B cell (primary cell): Measurements from ENCODE around the gene MATR3. TPM values are rescaled to one million over a fixed set of nuclear protein-coding genes. Genes with fewer than 3 reads are reported as not detected.
"Not testable (repeated sequence)": the region's sequence is repeated elsewhere in the genome, so short reads cannot be mapped to it uniquely, and the experiment has no call there.

Source experiments
- ATAC-seq: fragments of 200-7000 bp; cut with Tn5 transposase; one replicate; pipeline ENCODE4 v1.10.0; 2021; ENCODE audit warnings: low read depth, mild to moderate bottlenecking, moderate number of reproducible peaks, moderate library complexity
- CTCF ChIA-PET: fragments of 350-600 bp; sonication (Branson Sonifier 250); formaldehyde crosslinking; loops from one replicate; lab custom pipeline; 2021; ENCODE audit warnings: antibody characterized with exemption, inconsistent platforms; lab: Charles Lee
- POLR2A ChIA-PET: fragments of 350-600 bp; sonication (Branson Sonifier 250); formaldehyde crosslinking; loops from one replicate; lab custom pipeline; 2021; ENCODE audit warnings: antibody characterized with exemption; lab: Charles Lee
- DNase-seq: peaks from one replicate; pipeline ENCODE4 v3.0.0; 2013
- H2AFZ ChIP-seq: 2 replicates; pipeline ENCODE4 v1.6.1; 2012; ENCODE audit warnings: mild to moderate bottlenecking, low read depth, low read length; ENCODE audit not compliant: insufficient read depth, poor library complexity, severe bottlenecking
- H3K27ac ChIP-seq, 2 donors: 1 replicate in 1 of 2; 2 replicates in 1 of 2; pipeline ENCODE4 v1.5.1; 2012 to 2013; ENCODE audit warnings: low read length in 2 of 2, mild to moderate bottlenecking in 2 of 2, moderate library complexity in 1 of 2
- H3K27me3 ChIP-seq, 4 experiments: fragments of 200-600 bp in 1 of 4; sonication (generic) in 1 of 4; replicated peaks in 1 of 4; 1 replicate in 2 of 4; 2 replicates in 2 of 4; pipeline versions ENCODE4 v1.6.1 to v1.7.0; 2013 to 2016; ENCODE audit warnings: low read length in 3 of 4, mild to moderate bottlenecking in 2 of 4, mixed read lengths in 1 of 4, moderate library complexity in 1 of 4; ENCODE audit not compliant: insufficient read depth in 4 of 4, control insufficient read depth in 3 of 4; ENCODE audit errors: control extremely low read depth in 1 of 4
- H3K36me3 ChIP-seq, 2 experiments: replicated peaks in 1 of 2; 1 replicate in 1 of 2; 2 replicates in 1 of 2; pipeline versions ENCODE4 v1.6.1 to v1.7.1; 2013; ENCODE audit warnings: low read length in 1 of 2; ENCODE audit not compliant: insufficient read depth in 2 of 2, control insufficient read depth in 1 of 2; ENCODE audit errors: control extremely low read depth in 1 of 2, extremely low read depth in 1 of 2
- H3K4me1 ChIP-seq, 2 donors: fragments of 200-600 bp in 1 of 2; sonication (generic) in 1 of 2; 1 replicate in 1 of 2; 2 replicates in 1 of 2; pipeline versions ENCODE4 v1.5.1 to v1.6.1; 2013 to 2017; ENCODE audit warnings: low read length in 2 of 2; ENCODE audit not compliant: control insufficient read depth in 2 of 2, insufficient read depth in 2 of 2
- H3K4me2 ChIP-seq: replicated peaks from 2 replicates; pipeline ENCODE3; 2012; ENCODE audit warnings: mild to moderate bottlenecking, low read depth, low read length; ENCODE audit not compliant: poor library complexity, severe bottlenecking
- H3K4me3 ChIP-seq, 5 experiments: fragments of 200-600 bp in 1 of 5; sonication (generic) in 1 of 5; 1 replicate in 3 of 5; 2 replicates in 2 of 5; pipeline versions ENCODE4 v1.5.1 to v1.7.0; 2011 to 2016; ENCODE audit warnings: low read length in 4 of 5, mild to moderate bottlenecking in 4 of 5, low read depth in 2 of 5, control low read depth in 1 of 5, moderate library complexity in 1 of 5; ENCODE audit not compliant: insufficient read depth in 1 of 5; ENCODE audit errors: control extremely low read depth in 1 of 5, extremely low read depth in 1 of 5
- H3K79me2 ChIP-seq: fragments of 200-600 bp; sonication (generic); one replicate; pipeline ENCODE4 v1.6.0; 2016; ENCODE audit warnings: low read length; ENCODE audit not compliant: control insufficient read depth, insufficient read depth
- H3K9ac ChIP-seq: fragments of 200-600 bp; sonication (generic); 2 replicates; pipeline ENCODE4 v1.6.1; 2017; ENCODE audit warnings: mild to moderate bottlenecking, low read length, moderate library complexity
- H3K9me3 ChIP-seq, 3 donors: one replicate each; pipeline versions ENCODE4 v1.6.1 to v1.7.1; 2013; ENCODE audit warnings: low read length in 2 of 3; ENCODE audit not compliant: control insufficient read depth in 2 of 3, insufficient read depth in 1 of 3; ENCODE audit errors: control extremely low read depth in 1 of 3
- H4K20me1 ChIP-seq: 2 replicates; pipeline ENCODE4 v1.6.0; 2012; ENCODE audit warnings: mild to moderate bottlenecking, low read length; ENCODE audit not compliant: insufficient read depth, control insufficient read depth, poor library complexity, severe bottlenecking
- H3K27ac Mint-ChIP-seq: one replicate; pipeline ENCODE4 v1.8.0; 2021; ENCODE audit warnings: mixed read lengths
- H3K27me3 Mint-ChIP-seq: one replicate; pipeline ENCODE4 v1.8.0; 2021; ENCODE audit warnings: mixed read lengths
- H3K4me1 Mint-ChIP-seq: one replicate; pipeline ENCODE4 v1.8.0; 2021; ENCODE audit warnings: mixed read lengths
- H3K4me3 Mint-ChIP-seq: one replicate; pipeline ENCODE4 v1.8.0; 2021; ENCODE audit warnings: mixed read lengths
- H3K9me3 Mint-ChIP-seq: one replicate; pipeline ENCODE4 v1.8.0; 2022; ENCODE audit warnings: mixed read lengths; ENCODE audit not compliant: insufficient read depth
- CTCF ChIP-seq: fragments of 200-600 bp; IDR thresholded peaks from one replicate; pipeline ENCODE4 v1.8.0; 2022; ENCODE audit warnings: antibody characterized with exemption, mild to moderate bottlenecking
- EZH2 ChIP-seq: IDR thresholded peaks from 2 replicates; pipeline ENCODE4 v1.6.1; 2012; ENCODE audit warnings: borderline replicate concordance, low read depth, mild to moderate bottlenecking, moderate library complexity, low read length; ENCODE audit not compliant: insufficient read depth, poor library complexity, severe bottlenecking
- WGBS: methylation state at CpG from one replicate; pipeline ENCODE4 v1.1.5; 2013; ENCODE audit warnings: missing lambda C conversion rate; ENCODE audit not compliant: insufficient coverage; 5-methylcytosine and 5-hydroxymethylcytosine counted together
- intact Hi-C: fragments of 100-400 bp; cut with micrococcal nuclease; formaldehyde crosslinking; loops from one replicate; pipeline ENCODE4 v1.10.0; 2022
- polyA plus RNA-seq: library from polyadenylated mRNA; depleted of rRNA; stranded (reverse); fragments of >200 nt; gene quantifications from 2 replicates; pipeline ENCODE4 v1.2.3, GENCODE V29; 2012
- total RNA-seq, 2 donors: library from RNA; stranded (reverse); fragments of 120-200 nt in 1 of 2; gene quantifications; 1 replicate in 1 of 2; 2 replicates in 1 of 2; pipeline versions ENCODE4 v1.2.3 to v1.2.4, GENCODE V29; 2013 to 2022

Gene MATR3
- total and polyA plus RNA-seq, 2 donors (not counting 1 experiment from before 2014, with no cell fraction given), result 76.7 to 243 TPM

DNA sequence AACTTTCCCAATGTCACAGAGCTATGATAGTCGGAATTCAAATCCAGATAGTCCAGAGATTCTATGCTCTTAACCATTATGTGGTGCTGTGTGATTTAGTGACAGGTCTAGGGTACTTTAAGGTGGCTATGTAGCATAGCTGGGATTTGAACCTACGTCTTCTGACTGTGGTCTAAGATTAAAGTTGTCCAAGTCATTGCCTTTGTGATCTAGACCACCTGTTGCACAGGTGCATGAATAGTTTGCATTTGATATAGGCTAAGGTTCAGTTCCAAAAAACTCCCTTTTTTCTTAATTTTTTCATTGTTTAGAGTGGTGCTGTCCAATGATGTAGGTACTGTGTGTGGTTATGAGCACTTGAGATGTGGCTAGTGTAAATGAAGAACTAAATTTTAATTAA, 50.6 kb downstream of the MATR3 start:
- no peak for ATAC-seq
- no peaks in the 10 kb centered on the region for H3K27me3 Mint-ChIP-seq
- intact Hi-C loops, result loop anchor here (10.0 kb wide), 1 partner anchor 171 kb away; no protein-coding TSS in a partner anchor
- Histone ChIP-seq H3K4me2 (peak overlapping the region; percentile 79), H3K9ac (no peak overlapping the region), H3K9me3 (no peaks in the 10 kb centered on the region), H3K4me3 (no peak overlapping the region), H3K4me1 (peaks cover 29 to 39% of the 10 kb centered on the region in 2 donors), H3K27ac (no peak overlapping the region), H4K20me1 (peaks cover 68% of the 10 kb centered on the region), H3K79me2 (peaks cover 81% of the 10 kb centered on the region), H3K36me3 (peaks cover 2 to 6% of the 10 kb centered on the region in 2 experiments), H3K27me3 (no peaks in the 10 kb centered on the region), H2AFZ (no peak overlapping the region)
- ChIA-PET CTCF (interaction anchor here (0.7 to 1.6 kb wide), 3 partner anchors 21 to 48 kb away, joined by 3 to 6 read pairs (median 3); no protein-coding TSS in a partner anchor), POLR2A (no interaction called here)
- peak overlapping the region; percentile 27 for H3K4me3 Mint-ChIP-seq
- no peak for DNase-seq
- peaks cover 59% of the 10 kb centered on the region for H3K4me1 Mint-ChIP-seq
- H3K9me3 Mint-ChIP-seq, result no peaks in the 10 kb centered on the region
- WGBS, result 88% methylated on average over 1 of the region's 2 CpGs
- TF ChIP-seq EZH2, result no peak
- TF ChIP-seq CTCF, result no peak
- H3K27ac Mint-ChIP-seq, result no peak overlapping the region

DNA sequence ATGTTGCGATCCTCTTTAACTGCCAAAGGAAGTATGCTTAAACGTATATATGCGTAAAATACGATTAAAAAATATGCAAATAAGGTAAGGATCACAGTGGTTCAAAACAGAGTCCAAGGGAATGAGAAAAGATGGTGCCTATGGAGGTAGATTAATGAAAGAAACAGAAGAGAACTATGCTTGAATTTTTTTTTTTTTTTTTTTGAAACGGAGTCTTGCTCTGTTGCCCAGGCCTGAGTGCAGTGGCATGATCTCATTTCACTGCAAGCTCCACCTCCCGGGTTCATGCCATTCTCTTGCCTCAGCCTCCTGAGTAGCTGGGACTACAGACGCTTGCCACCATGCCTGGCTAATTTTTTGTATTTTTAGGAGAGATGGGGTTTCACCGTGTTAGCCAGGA, 51.9 kb downstream of the MATR3 start:
- H3K27me3 ChIP-seq, H3K27ac Mint-ChIP-seq, H3K27ac ChIP-seq, H3K36me3 ChIP-seq, H3K4me3 ChIP-seq, H3K9me3 Mint-ChIP-seq, H3K9ac ChIP-seq, H2AFZ ChIP-seq, H3K4me3 Mint-ChIP-seq, DNase-seq, H3K27me3 Mint-ChIP-seq, H3K4me2 ChIP-seq, ATAC-seq, H3K9me3 ChIP-seq, CTCF ChIA-PET: not testable (repeated sequence)
- peaks cover 78% of the 10 kb centered on the region for H4K20me1 ChIP-seq
- POLR2A ChIA-PET, result interaction anchor here (0.6 kb wide), 1 partner anchor 947 kb away, joined by 8 read pairs; no protein-coding TSS in a partner anchor
- intact Hi-C loops, result loop anchor here (10.0 kb wide), 1 partner anchor 169 kb away; no protein-coding TSS in a partner anchor
- H3K4me1 Mint-ChIP-seq, result peaks cover 58% of the 10 kb centered on the region
- H3K4me1 ChIP-seq, result peaks cover 29 to 39% of the 10 kb centered on the region in 2 donors
- 100% methylated on average over 6 of the region's 8 CpGs for WGBS
- H3K79me2 ChIP-seq, result peaks cover 94% of the 10 kb centered on the region

- H3K4me1 Mint-ChIP-seq, result peaks cover 51% of the 10 kb centered on the region
- H3K4me3 ChIP-seq, H3K27ac Mint-ChIP-seq, H3K9me3 Mint-ChIP-seq, H3K27me3 Mint-ChIP-seq, H3K27ac ChIP-seq, DNase-seq, H3K9ac ChIP-seq, H3K27me3 ChIP-seq, H3K9me3 ChIP-seq, H3K36me3 ChIP-seq, ATAC-seq, H2AFZ ChIP-seq, H3K4me2 ChIP-seq, POLR2A ChIA-PET, H3K4me3 Mint-ChIP-seq: not testable (repeated sequence)
- H4K20me1 ChIP-seq, result peaks cover 88% of the 10 kb centered on the region
- H3K4me1 ChIP-seq, result peaks cover 18 to 25% of the 10 kb centered on the region in 2 donors
- H3K79me2 ChIP-seq, result peaks cover 100% of the 10 kb centered on the region
- intact Hi-C loops, result loop anchor here (10.0 kb wide), 1 partner anchor 167 kb away; no protein-coding TSS in a partner anchor
- 89% methylated on average over 4 of the region's 9 CpGs for WGBS
- CTCF ChIA-PET, result interaction anchor here (0.6 to 1.1 kb wide), 3 partner anchors 11 to 260 kb away, joined by 3 to 4 read pairs (median 4); no protein-coding TSS in a partner anchor
Observed at GRCh38 chr5:139347863-139348262, 54.3 kb downstream of the MATR3 start.
